Kidney (tissue), 14 donors: ENCODE measurements around the gene SF3A2. TPM values are rescaled to one million over a fixed set of nuclear protein-coding genes. Genes with fewer than 3 reads are reported as not detected.

Experiments used
- DNase-seq, 5 donors: peaks; one replicate each; pipeline ENCODE4 v3.0.0-alpha.2; 2013 to 2020
- FAIRE-seq: peaks from 2 replicates; lab custom pipeline; 2012; peaks lifted over from hg19 to GRCh38; lab: Jason Lieb, UNC
- H3K27ac ChIP-seq, 2 donors: one replicate each; pipeline ENCODE4 v1.7.0; 2013; ENCODE audit warnings: low read depth in 2 of 2, low read length in 2 of 2, inconsistent platforms in 1 of 2
- H3K27me3 ChIP-seq: one replicate; pipeline ENCODE4 v1.7.1; 2013; ENCODE audit warnings: low read length, inconsistent platforms; ENCODE audit not compliant: control insufficient read depth, insufficient read depth
- H3K36me3 ChIP-seq, 3 donors: one replicate each; pipeline versions ENCODE4 v1.7.0 to v1.7.1; 2013; ENCODE audit warnings: low read length in 3 of 3, control low read depth in 1 of 3, inconsistent platforms in 1 of 3; ENCODE audit not compliant: insufficient read depth in 3 of 3, control insufficient read depth in 2 of 3
- H3K4me1 ChIP-seq, 3 donors: one replicate each; pipeline versions ENCODE4 v1.7.0 to v1.7.1; 2013; ENCODE audit warnings: low read length in 3 of 3, inconsistent platforms in 1 of 3, low read depth in 1 of 3; ENCODE audit not compliant: control insufficient read depth in 2 of 3, insufficient read depth in 2 of 3
- H3K4me3 ChIP-seq, 3 donors: one replicate each; pipeline versions ENCODE4 v1.7.0 to v1.8.1; 2013; ENCODE audit warnings: low read length in 3 of 3, control low read depth in 1 of 3, inconsistent platforms in 1 of 3
- H3K9ac ChIP-seq, 3 donors: one replicate each; pipeline versions ENCODE4 v1.7.0 to v1.7.1; 2013; ENCODE audit warnings: low read length in 3 of 3, control low read depth in 1 of 3, inconsistent platforms in 1 of 3
- H3K9me3 ChIP-seq, 3 donors: one replicate each; pipeline versions ENCODE4 v1.7.0 to v1.7.1; 2013; ENCODE audit warnings: low read length in 3 of 3, control low read depth in 1 of 3, inconsistent platforms in 1 of 3; ENCODE audit not compliant: control insufficient read depth in 2 of 3, insufficient read depth in 1 of 3
- intact Hi-C: fragments of 100-400 bp; cut with DNase I; formaldehyde crosslinking; loops from one replicate; pipeline ENCODE4 v1.11.1; 2022
- polyA plus RNA-seq: library from polyadenylated mRNA; stranded (reverse); fragments of 350-450 nt; fragmentation: Illumina TruSeq; extraction: RNeasy Lipid Tissue Mini Kit (QIAGEN cat#74804); gene quantifications from one replicate; pipeline ENCODE4 v1.2.3, GENCODE V29; 2014; ENCODE audit warnings: low read depth, low replicate concordance; ENCODE audit not compliant: insufficient read depth
- total RNA-seq: library from RNA; stranded (reverse); fragmentation: NEBNext Ultra II Directional; extraction: Animal tissue kit (Norgen Biotek cat#: 25700); gene quantifications from one replicate; pipeline ENCODE4 v1.2.1, GENCODE V29; 2021
- TF ChIP-seq, protein P1 (sequence below): IDR thresholded peaks from 3 replicates; pipeline ENCODE4 v1.5.1; 2012; ENCODE audit warnings: mild to moderate bottlenecking, moderate library complexity, borderline replicate concordance; ENCODE audit not compliant: insufficient read depth; ENCODE audit errors: extremely low read depth
- donor health status: control.
- donor health status: control.
- donor health status: control.
- donor health status: control.
- donor health status: control.
- donor health status: DM: yes; HTN: yes; CAD: no.
- donor health status: Normal renal cell carcinoma (clear cell type).

SF3A2 gene
- total and polyA plus RNA-seq, 2 donors from 2014 or later, result 25.7 to 64.1 TPM

DNA sequence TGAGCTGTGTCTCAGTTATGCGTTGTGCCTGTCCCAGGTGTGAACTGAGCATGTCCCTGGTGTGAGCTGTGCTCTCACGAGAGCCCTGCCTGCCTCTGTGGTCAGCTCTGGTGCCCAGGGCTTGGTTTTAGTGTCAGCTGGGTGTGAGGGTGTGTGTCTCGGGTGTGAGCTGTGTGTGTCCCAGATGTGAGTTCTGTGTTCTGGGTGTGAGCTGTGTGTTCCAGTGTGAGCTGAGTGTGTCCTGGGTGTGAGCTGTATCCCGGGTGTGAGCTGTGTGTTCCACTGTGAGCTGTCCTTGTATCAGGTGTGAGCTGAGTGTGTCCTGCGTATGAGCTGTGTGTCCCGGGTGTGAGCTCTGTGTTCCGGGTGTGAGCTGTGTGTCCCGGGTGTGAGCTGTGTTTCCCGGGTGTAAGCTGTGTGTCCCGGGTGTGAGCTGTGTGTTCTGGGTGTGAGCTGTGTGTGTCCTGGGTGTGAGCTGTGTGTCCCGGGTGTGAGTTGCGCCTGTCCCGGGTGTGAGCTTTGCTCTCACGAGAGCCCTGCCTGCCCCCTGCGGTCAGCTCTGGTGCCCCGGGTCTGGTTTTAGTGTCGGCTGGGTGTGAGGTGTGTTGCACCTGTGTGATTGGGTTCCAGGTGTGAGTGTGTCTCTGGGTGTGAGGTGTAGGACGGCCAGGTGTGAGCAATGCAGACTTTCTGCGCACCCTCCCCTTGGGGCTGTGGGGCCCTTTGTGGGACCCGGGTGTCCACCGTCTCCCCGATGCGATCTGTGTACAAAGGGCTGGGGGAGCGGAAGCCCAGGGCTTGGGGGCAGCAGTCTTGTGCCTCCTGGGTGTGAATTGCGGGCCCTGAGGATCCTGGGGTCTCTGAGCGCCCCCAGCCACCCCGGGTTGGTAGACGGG, 52.4 kb downstream of the SF3A2 start:
- Histone ChIP-seq H3K9ac (no peak overlapping the region), H3K27ac (no peak overlapping the region), H3K27me3 (peaks cover 18% of the 10 kb centered on the region), H3K4me3 (no peak overlapping the region), H3K36me3 (no peaks in the 10 kb centered on the region), H3K9me3 (no peaks in the 10 kb centered on the region), H3K4me1 (peaks cover 0 to 15% (median 0%) of the 10 kb centered on the region in 3 donors)
- no peak for DNase-seq
- TF ChIP-seq, protein P1, sequence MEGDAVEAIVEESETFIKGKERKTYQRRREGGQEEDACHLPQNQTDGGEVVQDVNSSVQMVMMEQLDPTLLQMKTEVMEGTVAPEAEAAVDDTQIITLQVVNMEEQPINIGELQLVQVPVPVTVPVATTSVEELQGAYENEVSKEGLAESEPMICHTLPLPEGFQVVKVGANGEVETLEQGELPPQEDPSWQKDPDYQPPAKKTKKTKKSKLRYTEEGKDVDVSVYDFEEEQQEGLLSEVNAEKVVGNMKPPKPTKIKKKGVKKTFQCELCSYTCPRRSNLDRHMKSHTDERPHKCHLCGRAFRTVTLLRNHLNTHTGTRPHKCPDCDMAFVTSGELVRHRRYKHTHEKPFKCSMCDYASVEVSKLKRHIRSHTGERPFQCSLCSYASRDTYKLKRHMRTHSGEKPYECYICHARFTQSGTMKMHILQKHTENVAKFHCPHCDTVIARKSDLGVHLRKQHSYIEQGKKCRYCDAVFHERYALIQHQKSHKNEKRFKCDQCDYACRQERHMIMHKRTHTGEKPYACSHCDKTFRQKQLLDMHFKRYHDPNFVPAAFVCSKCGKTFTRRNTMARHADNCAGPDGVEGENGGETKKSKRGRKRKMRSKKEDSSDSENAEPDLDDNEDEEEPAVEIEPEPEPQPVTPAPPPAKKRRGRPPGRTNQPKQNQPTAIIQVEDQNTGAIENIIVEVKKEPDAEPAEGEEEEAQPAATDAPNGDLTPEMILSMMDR, result no peak
- no peak for FAIRE-seq
- intact Hi-C loops, result no loop called here

GRCh38 chr19:2289714-2290435, 53.3 kb downstream of the SF3A2 start:
- FAIRE-seq, result no peak
- peak in 1 of 5 donors; percentile 84 for DNase-seq
- intact Hi-C loops, result no loop called here
- TF ChIP-seq, protein P1, result no peak
- Histone ChIP-seq H3K4me1 (peaks cover 0 to 15% (median 0%) of the 10 kb centered on the region in 3 donors), H3K36me3 (no peaks in the 10 kb centered on the region), H3K9ac (no peak overlapping the region), H3K9me3 (no peaks in the 10 kb centered on the region), H3K4me3 (no peak overlapping the region), H3K27ac (no peak overlapping the region), H3K27me3 (peaks cover 19% of the 10 kb centered on the region)

GRCh38 chr19:2290441-2291184, 54.0 kb downstream of the SF3A2 start:
- peaks cover 22% of the 10 kb centered on the region for H3K27me3 ChIP-seq
- no peak for FAIRE-seq
- H3K27ac ChIP-seq, result no peak overlapping the region
- H3K9ac ChIP-seq, result no peak overlapping the region
- H3K36me3 ChIP-seq, result no peaks in the 10 kb centered on the region
- TF ChIP-seq, protein P1, result no peak
- no peak overlapping the region for H3K4me3 ChIP-seq
- H3K4me1 ChIP-seq, result peaks cover 0 to 15% (median 0%) of the 10 kb centered on the region in 3 donors
- DNase-seq, result no peak
- H3K9me3 ChIP-seq, result no peaks in the 10 kb centered on the region
- intact Hi-C loops, result no loop called here
